Islet of Langerhans (tissue), 1 donor: ENCODE data around the gene CEACAM3.

Source experiments
- FAIRE-seq: peaks from one replicate; lab custom pipeline; 2011; peaks lifted over from hg19 to GRCh38; lab: Jason Lieb, UNC

Gene CEACAM3

GRCh38 chr19:41845001-41845050 is 48.4 kb downstream of the CEACAM3 start, which contains the start of gene DMRTC2:
TSS of gene DMRTC2 (plus strand) at chr19:41845042. CDS start at chr19:41847429, 2,387 bp downstream.
- no peak for FAIRE-seq

GRCh38 chr19:41845051-41845590 is 48.7 kb downstream of the CEACAM3 start:
- no peak for FAIRE-seq

DNA sequence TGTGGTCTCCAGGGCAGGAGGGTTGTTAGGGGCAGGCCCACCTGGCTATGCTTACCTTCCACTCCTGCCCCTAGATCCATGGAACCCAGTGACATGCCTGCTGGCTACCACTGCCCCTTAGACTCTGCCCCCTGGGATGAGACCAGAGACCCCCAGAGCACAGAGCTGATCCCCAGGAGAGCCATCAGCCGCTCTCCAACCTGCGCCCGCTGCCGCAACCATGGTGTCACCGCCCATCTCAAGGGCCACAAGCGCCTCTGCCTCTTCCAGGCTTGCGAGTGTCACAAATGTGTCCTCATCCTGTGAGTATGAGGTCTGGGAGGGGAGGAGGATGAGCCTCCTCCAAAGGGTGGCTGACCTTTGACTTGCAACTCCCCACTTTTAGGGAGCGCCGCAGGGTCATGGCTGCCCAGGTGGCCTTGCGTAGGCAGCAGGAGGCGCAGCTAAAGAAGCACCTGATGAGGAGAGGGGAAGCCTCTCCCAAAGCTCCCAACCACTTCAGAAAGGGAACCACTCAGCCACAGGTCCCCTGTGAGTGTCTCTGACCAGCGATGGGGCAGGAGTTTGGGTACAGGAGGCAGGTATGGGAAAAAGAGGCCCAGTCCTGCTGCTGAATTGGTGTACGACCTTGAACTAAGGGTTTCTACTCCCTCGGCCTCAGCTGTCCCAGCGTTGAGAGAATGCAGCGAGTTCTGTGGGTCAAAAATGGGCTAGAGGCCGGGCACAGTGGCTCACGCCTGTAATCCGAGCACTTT is 51.1 kb downstream of the CEACAM3 start:
- no peak for FAIRE-seq

GRCh38 chr19:41848666-41849065 is 52.3 kb downstream of the CEACAM3 start:
- no peak for FAIRE-seq

- no peak for FAIRE-seq
Measured at GRCh38 chr19:41849067-41849466, 52.7 kb downstream of the CEACAM3 start.

- no peak for FAIRE-seq
Measured at GRCh38 chr19:41850381-41850780, 54.0 kb downstream of the CEACAM3 start.

DNA sequence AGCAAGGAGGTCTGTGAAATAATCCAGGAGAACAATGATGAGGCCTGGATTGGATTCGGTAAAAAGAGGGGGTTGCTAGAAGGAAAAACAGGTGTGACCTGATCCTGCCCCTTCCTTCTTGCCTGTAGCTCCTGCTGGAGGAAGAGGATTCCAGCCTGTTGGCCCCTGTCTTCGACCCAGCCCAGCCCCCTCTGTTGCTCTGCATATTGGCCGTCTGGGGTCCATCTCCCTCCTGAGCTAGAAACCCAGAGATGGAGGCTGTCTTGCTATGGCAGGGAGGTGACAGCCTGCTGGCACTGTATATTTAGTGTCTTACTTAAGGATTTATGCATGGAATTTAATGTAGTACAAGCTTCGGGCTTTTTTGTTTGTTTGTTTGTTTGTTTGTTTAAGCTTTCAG is 55.1 kb downstream of the CEACAM3 start:
- no peak for FAIRE-seq

- no peak for FAIRE-seq
Measured at GRCh38 chr19:41853344-41853743, 57.0 kb downstream of the CEACAM3 start.

DNA sequence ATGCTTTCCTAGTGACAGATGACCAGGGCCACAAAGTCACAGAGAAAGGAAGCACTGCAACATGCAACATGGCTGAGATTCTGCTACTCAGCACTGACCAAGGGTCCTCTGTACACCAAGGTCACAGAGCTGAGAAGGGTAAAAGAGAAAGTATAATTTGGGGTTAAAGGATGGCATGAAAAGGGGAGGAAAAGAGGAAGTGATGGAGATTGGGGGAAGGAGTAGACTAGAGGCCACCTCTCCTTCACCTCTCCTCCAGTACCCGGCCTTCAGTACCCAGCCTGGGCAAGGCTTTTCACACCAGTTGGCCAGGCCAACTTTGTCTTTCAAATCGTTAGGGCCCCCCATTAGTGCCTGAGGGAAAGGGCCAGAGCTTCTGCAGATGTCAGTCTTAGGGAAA is 57.4 kb downstream of the CEACAM3 start:
- FAIRE-seq = no peak

DNA sequence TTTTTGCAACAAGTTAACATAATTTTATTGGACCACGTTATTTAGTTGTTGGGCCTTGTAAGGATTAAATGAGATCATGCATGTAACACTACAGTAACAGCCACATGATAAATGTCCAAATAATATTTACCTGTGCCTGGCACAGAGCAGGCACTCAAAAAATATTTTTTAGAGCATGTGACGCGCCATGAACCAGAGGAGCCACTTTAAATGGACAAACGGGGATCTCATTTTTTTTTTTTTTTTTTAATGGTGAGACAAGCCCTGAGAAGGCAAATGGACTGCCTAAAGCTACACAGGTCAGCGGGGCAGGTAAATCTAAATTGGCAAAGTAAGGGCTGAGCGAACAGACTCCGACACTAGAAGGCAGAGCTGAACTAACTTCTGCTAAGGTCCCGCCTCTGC is 62.8 kb downstream of the CEACAM3 start:
- peak; percentile 38 for FAIRE-seq

- no peak for FAIRE-seq
Measured at GRCh38 chr19:41859618-41860418, 63.4 kb downstream of the CEACAM3 start, which contains the start of gene RPS19. TSS of gene RPS19 (plus strand) at chr19:41860255. CDS start at chr19:41860775, 520 bp downstream.

GRCh38 chr19:41860419-41861115 is 64.2 kb downstream of the CEACAM3 start:
- no peak for FAIRE-seq
